GM21723 (cell line): ENCODE results near the gene ADGRB3.
"Not testable (repeated sequence)": the region's sequence is repeated elsewhere in the genome, so short reads cannot be mapped to it uniquely, and the experiment has no call there.

Experiments used
- ATAC-seq: cut with Tn5 transposase; IDR thresholded peaks from one replicate; pipeline ENCODE4 v1.9.1; 2021; ENCODE audit warnings: mild to moderate bottlenecking, moderate library complexity; ENCODE audit not compliant: unreplicated experiment

ADGRB3 gene

DNA sequence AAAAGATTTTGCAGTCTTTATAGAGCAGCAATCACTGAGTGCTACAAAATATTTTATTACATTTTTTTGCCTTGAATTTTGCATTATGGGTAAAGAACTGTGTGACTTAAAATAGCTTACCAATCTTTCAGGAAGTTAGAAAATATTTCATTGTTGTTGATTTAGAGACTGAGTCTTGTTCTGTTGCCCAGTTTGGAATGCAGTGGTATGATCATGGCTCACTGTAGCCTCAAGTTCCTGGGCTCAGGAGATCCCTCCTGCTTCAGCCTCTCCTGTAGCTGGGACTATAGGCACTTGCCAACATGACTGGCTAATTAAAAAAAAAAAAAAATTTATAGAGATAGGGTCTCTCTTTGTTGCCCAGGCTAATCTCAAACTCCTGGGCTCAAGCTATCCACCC, 100.8 kb downstream of the ADGRB3 start:
- ATAC-seq, result no peak

DNA sequence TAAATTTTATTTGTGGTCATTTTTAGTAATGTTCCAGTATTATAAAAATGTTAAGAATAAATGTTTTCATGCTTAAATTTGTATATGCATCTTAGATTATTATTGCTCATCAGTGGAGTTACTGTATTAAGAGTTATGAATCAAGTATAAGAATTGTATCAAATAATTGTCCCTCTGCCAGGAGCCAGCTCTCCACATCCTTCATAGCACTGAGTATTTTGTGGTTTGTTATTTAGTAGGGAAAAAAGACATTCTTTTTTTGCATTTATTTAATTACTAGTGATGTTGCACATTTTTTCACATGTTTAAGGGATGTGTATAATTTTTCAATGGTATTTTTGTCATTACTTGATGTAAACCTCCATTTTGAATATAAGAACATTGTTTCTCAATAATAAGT, 102.0 kb downstream of the ADGRB3 start:
- no peak for ATAC-seq

DNA sequence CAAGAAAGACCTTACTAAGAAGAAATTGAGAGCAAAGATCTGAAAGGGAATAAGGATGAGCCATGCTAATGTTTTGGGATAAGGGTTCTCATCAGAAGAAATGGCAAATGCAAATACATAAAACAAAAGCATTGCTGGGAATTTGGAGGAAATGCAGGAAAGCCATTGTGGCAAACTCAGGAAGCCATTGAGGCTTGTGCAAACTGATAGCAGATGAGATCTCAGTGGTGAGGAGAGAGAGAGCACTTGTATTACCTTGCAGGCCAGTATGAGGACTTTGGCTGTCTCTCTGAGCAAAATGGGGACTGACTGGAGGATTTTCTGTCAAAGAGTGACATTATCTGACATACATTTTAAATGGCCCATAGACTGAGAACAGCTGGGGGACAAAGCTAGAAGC, 103.0 kb downstream of the ADGRB3 start:
- no peak for ATAC-seq

DNA sequence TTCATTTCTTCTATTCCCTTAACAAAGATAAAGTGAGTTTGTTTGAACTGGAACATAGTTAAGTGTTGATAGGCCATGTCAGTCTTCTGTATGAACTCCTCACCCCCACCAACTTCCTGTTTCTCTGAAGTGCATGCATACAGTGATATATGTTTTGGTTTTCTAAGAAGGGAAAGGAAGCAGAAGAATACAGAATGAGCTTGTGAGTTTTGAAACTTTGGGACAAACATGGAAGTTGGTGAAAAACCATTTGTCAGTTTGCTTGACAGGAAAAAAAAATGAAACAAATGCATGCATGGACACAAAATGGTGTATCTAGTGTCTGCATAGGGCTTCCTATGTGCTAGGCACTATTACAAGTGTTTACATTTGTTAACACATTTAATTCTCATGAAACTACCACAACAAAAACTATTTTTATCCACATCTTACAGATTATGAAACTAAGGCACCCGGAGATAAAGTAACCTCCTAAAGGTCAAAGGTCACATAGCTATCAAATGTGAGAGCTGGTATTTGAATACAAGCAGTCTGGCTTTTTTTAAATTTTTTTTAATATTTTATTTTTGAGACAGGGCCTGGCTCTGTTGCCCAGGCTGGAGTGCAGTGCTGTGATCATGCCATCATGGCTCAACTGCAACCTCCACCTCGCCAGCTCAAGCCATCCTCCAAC, 105.9 kb downstream of the ADGRB3 start:
- ATAC-seq, result no peak

DNA sequence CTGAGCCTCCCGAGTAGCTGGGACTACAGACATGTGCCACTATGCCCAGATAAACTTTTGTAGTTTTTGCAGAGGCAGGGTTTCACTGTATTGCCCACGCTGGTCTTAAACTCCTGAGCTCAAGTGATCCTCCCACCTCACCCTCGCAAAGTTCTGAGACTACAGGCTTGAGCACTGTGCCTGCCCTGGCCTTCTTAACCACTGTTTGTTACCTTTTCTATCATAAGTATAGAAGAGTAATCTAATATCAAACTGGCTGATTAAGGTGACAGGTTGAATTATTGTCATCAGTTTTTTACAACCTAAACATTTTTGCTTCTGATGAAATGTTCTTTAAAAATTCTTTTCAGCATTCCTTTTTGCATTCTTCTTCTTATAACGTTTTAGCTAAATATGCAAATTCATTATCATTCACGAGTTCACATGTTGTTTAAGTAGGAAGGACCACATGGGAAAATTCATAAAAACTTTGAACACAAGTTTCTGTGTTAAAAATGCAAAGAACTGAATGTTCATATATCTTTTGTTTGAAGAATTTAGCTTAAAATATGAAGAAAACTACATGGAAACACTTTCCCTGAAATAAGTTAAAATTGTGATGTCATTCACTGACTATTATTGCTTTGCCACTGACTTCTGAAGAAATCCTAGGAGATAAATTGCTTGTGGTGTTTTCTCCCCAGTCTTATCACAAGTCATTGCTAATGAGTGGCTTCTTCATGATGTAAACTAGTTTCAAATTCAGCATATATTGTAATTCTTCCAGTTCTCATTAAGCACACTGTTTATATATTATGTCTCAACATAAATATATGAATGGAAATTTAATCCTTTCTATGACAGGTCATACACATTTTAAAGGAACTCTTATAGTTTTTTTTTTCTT, 106.7 kb downstream of the ADGRB3 start:
- ATAC-seq, result no peak

DNA sequence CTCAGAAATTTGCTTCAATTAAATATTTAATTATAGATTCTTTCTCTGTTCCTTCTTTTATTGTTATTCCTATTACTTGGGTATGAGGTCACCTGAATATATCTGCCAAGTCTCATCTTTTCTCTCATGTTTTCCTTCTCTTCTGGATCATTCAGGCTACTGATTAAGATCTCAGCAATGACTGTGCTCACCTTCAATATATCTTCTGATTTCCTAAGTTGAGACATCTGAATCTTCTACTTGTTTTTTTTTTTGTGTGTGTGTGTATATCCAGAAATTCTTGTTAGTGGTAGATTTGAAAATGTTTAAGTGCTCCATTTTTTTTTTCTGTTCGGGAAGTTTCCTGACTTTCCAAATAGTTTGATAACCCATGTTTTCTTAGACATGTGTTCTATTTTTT, 108.0 kb downstream of the ADGRB3 start:
- ATAC-seq, result no peak

DNA sequence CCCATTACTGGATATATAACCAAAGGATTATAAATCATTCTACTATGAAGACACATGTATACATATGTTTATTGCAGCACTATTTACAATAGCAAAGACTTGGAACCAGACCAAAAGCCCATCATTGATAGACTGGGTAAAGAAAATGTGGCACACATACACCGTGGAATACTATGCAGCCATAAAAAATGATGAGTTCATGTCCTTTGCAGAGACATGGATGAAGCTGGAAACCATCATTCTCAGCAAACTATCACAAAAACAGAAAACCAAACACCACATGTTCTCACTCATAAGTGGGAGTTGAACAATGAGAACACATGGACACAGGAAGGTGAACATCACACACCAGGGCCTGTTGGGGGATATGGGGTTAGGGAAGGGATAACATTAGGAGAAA, 109.3 kb downstream of the ADGRB3 start:
- ATAC-seq, result not testable (repeated sequence)

DNA sequence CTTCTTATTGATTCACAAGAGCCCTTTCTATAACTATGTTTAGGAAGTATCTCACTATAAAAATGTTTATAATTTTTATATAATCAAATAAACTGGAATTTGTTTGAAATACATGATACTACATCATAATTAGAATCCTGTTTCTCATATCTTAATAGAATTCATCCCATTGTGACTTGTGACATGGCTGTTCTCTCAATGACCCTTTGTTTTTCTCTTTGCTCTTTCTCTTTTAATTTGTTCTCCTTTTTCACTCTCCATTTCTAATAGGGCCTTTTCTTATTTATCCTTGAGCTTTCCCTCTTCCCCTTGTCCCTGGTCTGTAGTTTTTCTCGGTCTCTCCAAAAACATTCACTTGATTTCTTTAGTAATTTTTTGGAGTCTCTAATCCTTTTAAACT, 111.3 kb downstream of the ADGRB3 start:
- no peak for ATAC-seq

DNA sequence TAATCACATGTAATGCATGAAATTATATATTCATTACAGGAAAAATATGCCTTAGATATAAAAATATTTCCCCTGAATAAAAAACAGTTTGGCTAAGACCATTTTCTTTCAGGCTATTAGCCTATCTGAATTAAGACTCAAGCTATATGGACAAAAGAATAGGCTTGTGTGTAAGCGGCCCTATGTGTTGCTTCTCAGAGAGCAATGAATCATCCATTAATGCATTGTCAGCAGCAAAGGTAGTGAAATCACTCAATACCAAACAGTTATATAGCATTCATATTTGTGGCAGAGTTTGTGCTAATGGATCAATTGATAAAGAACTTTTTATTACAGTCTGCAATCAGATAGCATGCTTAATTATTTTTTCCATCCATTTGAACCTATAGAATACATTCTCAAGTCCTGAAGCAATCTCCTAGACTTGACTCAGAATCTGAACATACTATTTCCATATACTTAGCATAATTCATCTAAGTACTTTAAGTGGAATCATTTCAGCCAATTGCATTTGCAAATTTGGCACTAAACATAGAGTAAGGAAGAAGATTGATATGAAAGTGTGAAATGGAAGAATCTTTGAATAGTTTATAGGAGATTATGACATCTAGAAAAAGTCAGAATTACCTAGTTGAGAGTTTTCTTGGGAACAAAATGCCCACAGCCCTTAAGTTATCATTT, 112.2 kb downstream of the ADGRB3 start:
- ATAC-seq, result no peak

DNA sequence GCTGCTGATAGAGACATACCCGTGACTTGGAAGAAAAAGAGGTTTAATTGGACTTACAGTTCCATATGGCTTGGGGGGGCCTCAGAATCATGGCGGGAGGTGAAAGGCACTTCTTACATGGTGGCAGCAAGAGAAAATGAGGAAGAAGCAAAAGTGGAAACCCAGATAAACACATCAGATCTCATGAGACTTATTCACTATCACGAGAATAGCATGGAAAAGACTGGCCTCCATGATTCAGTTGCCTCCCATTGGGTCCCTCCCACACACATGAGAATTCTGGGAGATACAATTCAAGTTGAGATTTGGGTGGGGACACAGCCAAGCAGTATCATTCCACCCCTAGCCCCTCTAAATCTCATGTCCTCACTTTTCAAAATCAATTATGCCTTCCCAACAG, 112.8 kb downstream of the ADGRB3 start:
- not testable (repeated sequence) for ATAC-seq

DNA sequence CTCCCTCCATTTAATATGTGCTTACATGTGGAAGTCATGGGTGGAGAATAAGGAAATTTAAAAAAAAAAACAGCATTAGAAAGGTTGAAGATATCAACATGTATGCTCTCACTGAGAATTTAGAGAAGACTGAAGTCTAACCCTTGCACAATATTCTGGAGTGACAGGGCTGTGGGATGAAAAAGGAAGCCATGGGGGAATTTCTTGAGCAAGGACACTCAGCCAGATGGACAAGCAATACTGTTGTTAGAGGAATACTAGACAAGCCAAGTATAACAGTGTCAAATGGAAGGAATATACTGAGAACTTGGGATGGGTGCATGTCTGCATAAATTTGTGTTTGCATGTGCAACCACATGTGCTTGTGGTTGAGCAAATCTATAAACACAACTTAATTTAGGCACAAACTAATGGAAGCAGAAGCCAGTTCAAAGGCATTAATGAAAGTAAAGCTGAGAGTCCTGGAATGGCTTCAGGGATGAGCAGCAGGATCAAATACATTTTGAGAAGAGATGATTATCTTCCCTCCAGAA, 119.7 kb downstream of the ADGRB3 start:
- no peak for ATAC-seq

DNA sequence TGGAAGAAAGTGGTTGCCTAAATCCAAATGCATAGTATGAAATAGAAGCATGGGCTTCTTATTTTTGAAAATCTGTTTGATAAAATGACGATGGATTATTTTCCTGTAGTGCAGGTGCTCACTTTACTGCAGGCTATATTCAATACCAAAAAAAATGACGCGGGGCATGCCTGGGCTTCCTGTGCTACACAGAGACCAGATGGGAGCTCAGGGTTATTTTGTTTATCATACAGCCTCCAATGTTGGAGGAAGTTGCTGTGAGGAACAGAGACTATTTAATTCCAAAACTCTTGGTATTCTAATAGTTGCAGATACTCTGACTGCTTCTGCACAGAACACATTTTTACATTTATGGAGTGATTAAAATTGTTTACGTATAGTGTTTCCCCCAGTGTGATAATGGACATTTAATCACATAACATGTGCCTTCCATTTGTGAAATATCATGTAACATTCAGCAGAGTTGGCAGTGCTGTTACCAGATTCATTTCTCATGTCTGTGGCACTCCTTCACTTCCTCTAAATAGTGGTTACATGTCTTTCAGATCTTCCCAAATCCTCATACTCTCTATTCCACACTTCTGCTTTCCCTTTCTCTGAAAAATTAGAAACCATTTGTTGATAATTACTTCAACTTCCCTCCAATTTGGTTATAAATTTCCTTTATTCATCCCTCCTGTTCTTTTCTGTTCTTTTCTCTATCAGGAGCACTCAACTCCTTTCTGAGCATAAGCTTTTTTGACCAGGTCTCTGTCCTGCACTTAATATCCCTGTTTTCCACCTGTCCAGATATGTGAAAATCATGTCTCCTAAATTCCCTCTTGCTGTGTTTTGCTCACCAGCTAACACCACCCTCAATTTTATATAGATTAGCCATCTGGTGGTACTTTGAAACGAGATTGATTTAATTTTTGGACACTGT, 121.6 kb downstream of the ADGRB3 start:
- no peak for ATAC-seq

DNA sequence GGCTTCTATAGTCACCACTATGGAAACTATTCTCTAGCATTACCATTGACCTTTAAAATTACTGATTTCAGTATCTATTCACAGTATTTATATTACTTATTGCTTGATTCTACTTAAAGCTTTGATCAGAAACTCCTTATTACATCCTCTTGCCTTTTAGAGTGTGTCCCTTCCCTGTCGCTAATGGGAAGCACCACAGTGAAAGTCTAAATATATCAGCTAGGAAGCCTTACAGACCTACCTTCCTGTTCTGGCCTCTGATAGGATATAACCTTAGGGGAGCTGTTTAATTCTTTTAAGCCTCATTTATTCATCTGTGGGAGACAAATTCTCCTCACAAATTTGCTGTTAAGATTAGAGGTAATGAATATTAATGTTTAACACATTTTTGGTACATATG, 122.7 kb downstream of the ADGRB3 start:
- ATAC-seq, result no peak

DNA sequence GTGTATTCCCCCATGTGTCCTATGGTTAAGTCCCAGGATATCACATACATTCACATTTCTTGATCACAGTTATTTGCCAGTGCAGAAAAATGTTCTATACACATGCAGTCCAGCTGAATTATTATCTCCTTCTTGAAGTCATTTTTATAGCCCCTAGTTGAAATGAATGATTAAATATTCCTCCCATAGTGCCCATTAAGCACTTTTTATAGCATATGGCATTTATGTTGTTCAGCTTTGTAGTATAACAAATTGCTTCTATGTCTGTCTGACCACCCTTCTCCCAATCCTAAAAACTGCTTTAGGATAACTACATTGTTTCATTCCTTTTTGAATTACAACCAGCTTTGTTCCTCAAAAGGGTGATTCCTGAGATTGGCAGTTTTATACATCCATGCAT, 123.5 kb downstream of the ADGRB3 start:
- no peak for ATAC-seq

DNA sequence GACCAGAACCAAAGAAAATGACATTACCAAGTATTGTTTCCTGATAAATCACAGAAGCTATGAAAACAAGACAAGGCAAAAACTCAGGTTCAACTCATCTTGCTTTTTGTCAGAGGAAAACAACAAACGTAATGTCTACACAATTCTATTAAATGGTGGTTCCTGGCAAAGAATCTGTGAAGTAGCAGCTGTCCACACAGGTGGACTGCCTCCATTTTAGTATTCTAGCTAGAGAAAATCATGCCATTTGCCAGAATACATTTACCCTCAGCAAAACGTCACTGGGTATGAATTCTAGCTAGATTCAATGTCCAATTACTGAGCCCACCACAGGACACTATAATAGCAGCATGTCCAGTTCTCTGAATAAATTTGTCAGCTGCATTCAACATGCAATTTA, 125.4 kb downstream of the ADGRB3 start:
- no peak for ATAC-seq

DNA sequence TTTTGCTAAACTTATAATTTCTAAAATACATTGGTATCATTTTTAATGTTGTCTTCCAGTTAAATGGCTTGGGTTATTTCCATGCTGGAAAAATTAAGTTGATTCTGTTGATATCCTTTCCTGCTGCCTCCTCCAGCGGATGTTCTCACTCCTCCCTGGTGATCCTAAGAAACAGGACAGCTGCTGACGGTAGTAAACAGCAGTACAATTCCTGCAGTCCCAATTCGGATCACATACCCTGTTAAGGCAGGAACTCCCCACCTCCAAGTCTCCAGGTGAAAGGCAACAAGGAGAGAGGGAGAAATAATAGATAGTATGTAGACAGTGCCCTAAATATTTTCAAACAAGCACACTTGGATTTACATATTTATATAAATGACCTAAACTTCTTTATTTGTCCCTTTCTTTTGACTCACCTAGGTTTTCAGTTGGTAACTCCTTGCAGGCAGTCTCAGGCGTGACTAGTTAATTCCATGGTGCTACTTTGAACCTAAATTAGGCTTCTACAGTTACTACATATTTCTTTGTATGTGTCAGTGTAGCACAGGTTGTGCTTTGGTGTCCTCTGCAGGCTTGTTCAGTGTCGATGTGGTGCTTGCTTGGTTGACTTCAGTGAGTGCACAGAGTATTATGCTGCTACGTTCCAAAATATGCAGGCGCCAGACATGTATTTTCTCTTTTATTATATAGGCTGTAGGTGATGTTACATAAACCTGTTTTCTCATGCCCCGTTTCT, 126.0 kb downstream of the ADGRB3 start:
- ATAC-seq, result no peak

DNA sequence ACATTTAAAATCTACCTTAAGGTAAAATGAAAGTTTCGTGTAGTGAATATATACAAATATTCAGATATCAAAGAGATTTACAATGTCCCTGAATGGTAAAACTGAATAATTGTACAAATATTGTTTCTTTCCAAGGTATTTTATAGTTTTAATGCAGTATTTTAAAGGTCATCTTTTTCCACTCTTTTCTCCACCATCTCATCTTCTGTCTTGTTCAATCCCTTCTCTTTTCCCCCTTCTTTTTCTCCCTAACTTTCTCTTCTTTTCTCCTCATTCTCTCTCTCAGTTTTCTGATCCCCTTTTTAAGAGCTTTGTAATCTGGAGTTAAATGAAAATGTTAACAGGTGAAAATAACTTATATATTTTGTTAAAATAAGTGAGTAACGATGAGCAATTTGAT, 126.9 kb downstream of the ADGRB3 start:
- ATAC-seq, result no peak

DNA sequence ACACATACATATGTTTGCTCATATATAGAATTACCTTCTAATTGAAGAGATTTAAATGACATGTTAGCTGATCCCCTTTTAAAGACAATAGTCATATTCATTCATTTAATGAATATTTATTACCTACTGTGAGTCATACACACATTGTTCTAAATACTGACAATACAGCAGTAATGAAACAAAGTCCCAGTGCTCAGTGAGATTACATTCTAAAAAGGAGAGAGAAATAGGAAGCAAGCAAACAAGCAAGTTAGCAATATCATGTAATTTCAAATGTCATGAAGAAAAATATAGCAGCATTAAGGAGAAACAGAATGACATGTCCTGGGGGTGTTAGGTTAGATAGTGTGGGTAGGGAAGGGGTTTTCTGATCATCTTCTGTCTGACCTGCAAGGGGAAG, 136.3 kb downstream of the ADGRB3 start:
- ATAC-seq, result no peak

DNA sequence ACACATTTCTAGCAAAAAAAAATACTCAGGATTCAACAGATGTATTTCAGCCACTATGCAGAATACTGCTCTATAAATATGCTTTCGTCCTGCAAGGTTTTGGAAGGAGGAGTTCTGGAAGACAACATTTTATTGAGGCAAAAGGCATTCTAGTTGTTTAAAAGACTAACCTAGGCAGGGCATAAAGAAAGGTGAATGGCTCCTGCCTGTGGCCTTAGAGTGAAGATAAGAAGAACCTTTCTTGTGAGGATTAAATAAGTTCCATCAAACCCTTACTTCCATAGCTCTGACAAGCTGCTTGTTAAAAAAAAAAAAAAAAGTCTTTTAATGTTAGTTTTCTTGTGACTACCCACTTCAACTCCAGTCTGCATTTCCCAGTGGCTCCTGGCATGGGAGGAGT, 139.8 kb downstream of the ADGRB3 start:
- no peak for ATAC-seq

DNA sequence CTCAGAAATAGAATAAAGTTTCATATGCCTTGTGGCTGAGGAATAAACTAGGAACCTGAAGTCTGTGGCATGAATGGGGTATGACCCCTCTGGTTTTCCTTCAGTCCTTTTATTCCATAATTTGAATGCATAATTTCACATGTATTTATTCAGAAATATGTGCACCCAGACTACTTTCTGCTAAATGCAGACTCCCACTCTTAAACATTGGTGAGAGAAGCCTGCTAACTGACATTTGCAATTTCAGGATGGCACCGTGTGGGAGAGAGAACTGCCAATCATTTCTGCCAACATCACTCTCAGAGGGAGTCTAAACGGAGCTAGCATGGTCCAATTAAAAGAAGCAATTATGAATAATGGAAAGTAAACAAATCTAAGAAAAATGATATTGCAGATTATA, 141.3 kb downstream of the ADGRB3 start:
- no peak for ATAC-seq
